ENCODE measurements around the gene SUV39H1.

The SUV39H1 gene

GRCh38 chrX:48696909-48697727 is 584 bp downstream of the SUV39H1 start:
- peak overlapping the region; percentile 59 for H3K4me3 ChIP-seq (ENCODE audit: low read depth, low read length)
- TF ChIP-seq CTCF (IDR thresholded peaks at IDR 0.05; ENCODE audit: insufficient read depth, low read length, missing control alignments), result no peak
- ChIA-PET POLR2A (interaction anchor here (0.6 to 1.4 kb wide), 3 partner anchors 21 to 201 kb away, joined by 3 to 5 read pairs (median 5); no protein-coding TSS in a partner anchor), CTCF (no interaction called here)
- no peak for DNase-seq (ENCODE audit: low read depth, low spot score)

DNA sequence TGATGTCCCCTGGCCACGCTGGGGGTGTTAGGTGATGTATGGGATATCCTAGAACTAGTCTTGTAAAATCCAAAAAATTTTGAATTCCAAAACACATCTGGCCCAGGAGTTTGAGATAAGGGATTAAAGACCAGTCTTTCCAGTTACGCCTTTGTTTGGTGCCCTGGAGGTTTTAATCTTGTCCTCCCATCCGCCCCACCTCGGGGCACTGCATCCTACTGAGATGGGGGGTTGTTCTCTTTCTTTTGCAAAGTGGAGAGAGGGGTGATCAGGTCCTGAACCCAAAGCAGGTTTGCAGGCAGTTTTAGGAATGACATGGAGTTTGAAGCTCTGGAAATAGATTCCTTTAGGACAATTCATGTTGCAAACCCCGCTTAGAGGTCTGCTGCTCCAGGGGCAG is 1.8 kb downstream of the SUV39H1 start:
- DNase-seq (ENCODE audit: low read depth, low spot score), result no peak
- H3K4me3 ChIP-seq (ENCODE audit: low read depth, low read length), result no peak overlapping the region
- no peak for TF ChIP-seq CTCF (IDR thresholded peaks at IDR 0.05; ENCODE audit: insufficient read depth, low read length, missing control alignments)
- ChIA-PET CTCF (interaction anchor here (1.0 kb wide), 1 partner anchor 9 kb away, joined by 4 read pairs; no protein-coding TSS in a partner anchor), POLR2A (no interaction called here)

DNA sequence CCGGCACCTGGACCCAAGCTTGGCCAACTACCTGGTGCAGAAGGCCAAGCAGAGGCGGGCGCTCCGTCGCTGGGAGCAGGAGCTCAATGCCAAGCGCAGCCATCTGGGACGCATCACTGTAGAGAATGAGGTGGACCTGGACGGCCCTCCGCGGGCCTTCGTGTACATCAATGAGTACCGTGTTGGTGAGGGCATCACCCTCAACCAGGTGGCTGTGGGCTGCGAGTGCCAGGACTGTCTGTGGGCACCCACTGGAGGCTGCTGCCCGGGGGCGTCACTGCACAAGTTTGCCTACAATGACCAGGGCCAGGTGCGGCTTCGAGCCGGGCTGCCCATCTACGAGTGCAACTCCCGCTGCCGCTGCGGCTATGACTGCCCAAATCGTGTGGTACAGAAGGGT is 3.7 kb downstream of the SUV39H1 start:
- ChIA-PET CTCF (interaction anchor here (0.6 kb wide), 1 partner anchor 43 kb away, joined by 3 read pairs; no protein-coding TSS in a partner anchor), POLR2A (no interaction called here)
- H3K4me3 ChIP-seq (ENCODE audit: low read depth, low read length), result no peak overlapping the region
- no peak for TF ChIP-seq CTCF (IDR thresholded peaks at IDR 0.05; ENCODE audit: insufficient read depth, low read length, missing control alignments)
- DNase-seq (ENCODE audit: low read depth, low spot score), result no peak

- H3K4me3 ChIP-seq (ENCODE audit: low read depth, low read length), result no peak overlapping the region
- ChIA-PET POLR2A (no interaction called here), CTCF (interaction anchor here (0.6 kb wide), 1 partner anchor 42 kb away, joined by 3 read pairs; no protein-coding TSS in a partner anchor)
- no peak for DNase-seq (ENCODE audit: low read depth, low spot score)
- no peak for TF ChIP-seq CTCF (IDR thresholded peaks at IDR 0.05; ENCODE audit: insufficient read depth, low read length, missing control alignments)
Measured at GRCh38 chrX:48700951-48701653, 4.6 kb downstream of the SUV39H1 start.

DNA sequence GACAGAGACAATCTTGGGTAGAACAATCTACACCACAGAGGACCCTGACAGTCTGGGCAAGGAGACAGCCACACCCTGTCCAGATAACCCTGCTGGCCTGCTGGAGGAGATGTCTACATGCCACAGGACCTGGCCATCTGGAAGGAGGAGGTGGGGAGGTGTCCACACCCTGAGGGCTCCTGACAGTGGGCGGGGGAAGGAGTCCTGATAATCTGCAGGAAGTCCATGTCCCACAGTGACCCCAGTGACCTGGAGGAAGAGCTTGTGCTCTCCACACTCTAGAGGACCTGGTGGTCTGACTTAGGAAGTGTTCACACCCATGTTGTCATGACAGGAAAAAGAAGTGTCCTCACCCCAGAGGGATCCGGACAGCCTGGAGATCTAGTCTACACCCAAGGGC is 5.5 kb downstream of the SUV39H1 start:
- H3K4me3 ChIP-seq (ENCODE audit: low read depth, low read length), result no peak overlapping the region
- DNase-seq (ENCODE audit: low read depth, low spot score), result no peak
- ChIA-PET CTCF (no interaction called here), POLR2A (no interaction called here)
- TF ChIP-seq CTCF (IDR thresholded peaks at IDR 0.05; ENCODE audit: insufficient read depth, low read length, missing control alignments), result no peak

DNA sequence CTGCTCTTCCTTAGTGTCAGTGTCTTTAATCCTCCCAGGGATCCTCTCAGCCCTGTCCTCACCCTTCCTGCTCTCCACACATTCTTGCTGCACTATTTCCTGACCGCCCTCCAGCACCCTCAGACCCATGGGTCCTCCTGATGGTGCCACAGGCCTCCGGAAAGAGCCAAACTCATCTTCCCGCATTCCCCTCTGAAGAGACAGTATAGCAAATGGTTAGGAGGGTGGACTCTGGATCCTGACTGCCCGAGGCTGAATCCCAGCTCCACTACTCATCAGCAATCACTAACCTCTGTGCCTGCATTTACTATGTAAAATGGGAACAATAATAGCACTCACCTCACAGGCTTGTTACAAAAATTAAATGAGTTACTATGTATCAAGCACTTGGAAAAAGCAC is 6.2 kb downstream of the SUV39H1 start:
- POLR2A ChIA-PET, result no interaction called here
- no peak for TF ChIP-seq CTCF (IDR thresholded peaks at IDR 0.05; ENCODE audit: insufficient read depth, low read length, missing control alignments)
- no peak for DNase-seq (ENCODE audit: low read depth, low spot score)
- CTCF ChIA-PET, result no interaction called here
- no peak overlapping the region for H3K4me3 ChIP-seq (ENCODE audit: low read depth, low read length)
